ENCODE measurements around the gene ADAMTSL1.

ADAMTSL1 gene

DNA sequence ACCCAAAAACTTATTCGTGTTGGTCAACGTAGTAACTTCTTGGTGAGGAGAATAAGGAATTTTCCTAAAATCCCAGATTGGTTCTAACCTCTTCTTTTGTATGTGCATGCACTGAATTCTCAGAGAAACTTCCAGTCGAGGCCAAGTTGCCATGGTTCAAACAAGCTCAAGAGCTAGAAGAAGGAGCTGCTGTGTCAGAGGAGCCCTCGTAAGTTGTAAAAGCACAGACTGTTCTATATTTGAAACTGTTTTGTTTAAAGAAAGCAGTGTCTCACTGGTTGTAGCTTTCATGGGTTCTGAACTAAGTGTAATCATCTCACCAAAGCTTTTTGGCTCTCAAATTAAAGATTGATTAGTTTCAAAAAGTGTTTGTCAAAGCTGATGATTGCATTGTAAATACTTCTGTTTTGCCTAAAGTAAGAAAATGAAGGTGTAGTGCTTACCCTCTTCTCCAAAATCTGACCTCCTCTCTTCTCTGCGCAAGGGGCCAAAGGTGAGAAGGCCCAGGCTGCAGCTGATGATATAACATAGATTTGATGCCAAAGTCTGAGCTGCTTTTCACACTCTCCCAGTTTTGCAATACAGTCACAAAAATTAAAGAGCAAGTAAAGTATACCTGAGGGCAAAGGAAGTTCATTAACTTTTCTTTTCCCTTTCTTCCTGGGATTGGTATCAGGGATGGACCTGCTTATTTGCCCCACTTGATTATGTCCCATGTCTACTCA, 210.8 kb downstream of the ADAMTSL1 start:
- H3K4me3 ChIP-seq (ENCODE audit: low read length), result no peak overlapping the region
- no peak for DNase-seq (ENCODE audit: low read depth)
- TF ChIP-seq, protein P1, sequence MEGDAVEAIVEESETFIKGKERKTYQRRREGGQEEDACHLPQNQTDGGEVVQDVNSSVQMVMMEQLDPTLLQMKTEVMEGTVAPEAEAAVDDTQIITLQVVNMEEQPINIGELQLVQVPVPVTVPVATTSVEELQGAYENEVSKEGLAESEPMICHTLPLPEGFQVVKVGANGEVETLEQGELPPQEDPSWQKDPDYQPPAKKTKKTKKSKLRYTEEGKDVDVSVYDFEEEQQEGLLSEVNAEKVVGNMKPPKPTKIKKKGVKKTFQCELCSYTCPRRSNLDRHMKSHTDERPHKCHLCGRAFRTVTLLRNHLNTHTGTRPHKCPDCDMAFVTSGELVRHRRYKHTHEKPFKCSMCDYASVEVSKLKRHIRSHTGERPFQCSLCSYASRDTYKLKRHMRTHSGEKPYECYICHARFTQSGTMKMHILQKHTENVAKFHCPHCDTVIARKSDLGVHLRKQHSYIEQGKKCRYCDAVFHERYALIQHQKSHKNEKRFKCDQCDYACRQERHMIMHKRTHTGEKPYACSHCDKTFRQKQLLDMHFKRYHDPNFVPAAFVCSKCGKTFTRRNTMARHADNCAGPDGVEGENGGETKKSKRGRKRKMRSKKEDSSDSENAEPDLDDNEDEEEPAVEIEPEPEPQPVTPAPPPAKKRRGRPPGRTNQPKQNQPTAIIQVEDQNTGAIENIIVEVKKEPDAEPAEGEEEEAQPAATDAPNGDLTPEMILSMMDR (conservative IDR thresholded peaks at IDR 0.05; ENCODE audit: low read depth, low read length), result no peak

DNA sequence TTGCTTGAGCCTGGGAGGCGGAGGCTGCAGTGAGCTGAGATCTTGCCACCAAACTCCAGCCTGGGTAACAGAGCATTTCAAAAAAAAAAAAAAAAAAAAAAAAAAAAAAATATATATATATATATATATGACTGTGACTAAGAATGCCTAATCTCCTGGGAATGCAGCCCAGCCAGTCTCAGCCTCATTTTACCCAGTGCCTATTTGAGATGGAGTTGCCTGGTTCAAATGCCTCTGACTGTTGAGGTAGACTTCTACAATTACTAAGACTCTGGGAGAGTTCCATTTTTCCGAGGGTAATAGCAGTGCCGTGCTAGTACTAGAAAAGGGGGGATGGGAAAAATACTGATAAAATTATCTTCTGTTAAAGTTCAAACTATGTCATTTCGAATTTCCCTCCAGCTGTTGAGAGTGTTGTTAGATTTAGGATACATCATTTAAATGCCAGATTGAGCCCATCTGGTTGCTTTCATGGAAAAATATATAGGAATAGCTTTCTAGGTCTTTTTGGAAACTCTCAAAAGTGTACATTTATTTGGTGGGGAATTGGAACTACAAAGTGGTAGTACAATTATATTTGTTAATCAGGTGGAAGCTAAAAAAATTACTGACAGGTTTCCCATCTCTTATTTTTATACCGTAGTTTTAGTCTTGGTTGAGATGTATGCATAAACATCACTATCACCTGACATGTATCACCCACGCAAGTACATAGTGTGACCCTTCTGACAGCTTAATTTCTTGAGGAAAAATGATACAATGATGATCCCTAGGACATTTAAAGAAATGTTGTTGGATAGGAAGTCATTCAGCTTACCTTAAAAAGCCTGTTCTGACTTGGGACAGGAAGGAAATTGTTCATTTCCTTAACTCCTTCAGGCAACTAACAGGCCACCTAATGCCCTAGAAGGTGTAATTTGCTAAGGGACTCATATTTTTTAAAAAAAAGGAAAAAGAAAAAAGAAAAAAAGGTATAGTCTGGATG, 214.9 kb downstream of the ADAMTSL1 start:
- H3K4me3 ChIP-seq (ENCODE audit: low read length), result no peak overlapping the region
- TF ChIP-seq, protein P1 (conservative IDR thresholded peaks at IDR 0.05; ENCODE audit: low read depth, low read length), result no peak

DNA sequence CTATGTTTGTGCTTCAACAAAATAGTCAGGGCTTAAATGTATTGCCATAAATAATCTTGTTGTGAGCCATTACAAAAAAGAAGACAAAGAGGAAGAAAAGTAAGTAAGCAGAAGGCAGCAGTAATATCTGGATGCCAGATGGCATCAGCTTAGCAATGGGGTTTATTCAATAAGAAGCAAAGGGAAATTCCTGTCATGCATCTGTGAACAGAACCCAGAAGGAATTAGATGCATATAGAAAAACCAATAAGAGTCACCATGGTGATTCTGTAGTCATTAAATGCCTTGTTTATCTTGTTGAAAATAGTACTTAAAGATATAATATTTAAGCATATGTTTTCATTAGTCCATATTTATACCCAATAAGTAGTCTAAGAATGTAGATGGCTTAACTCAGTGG, 216.0 kb downstream of the ADAMTSL1 start:
- TF ChIP-seq, protein P1 (conservative IDR thresholded peaks at IDR 0.05; ENCODE audit: low read depth, low read length), result no peak

More for the DNA sequence above, 214.9 kb downstream of the ADAMTSL1 start:
- DNase-seq (ENCODE audit: low read depth), result no peak

DNA sequence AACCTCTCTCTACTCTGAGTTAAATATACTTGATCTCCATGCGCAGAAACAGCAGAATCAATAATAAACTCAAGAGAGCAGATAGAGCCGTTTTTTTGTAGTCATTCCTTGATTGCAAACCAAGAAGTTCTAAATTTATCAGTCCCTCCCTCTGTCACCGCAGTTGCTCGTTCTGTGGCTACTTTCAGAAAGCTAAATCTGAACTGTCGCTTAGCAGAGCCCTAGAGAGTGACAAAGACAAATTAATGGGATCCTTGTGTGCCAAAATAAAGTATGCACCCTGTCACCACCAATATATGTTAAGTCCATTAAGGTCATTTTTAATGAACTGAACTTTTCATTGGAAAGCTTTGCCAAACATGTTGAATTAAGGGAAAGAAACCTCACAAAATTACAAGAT, 218.3 kb downstream of the ADAMTSL1 start:
- no peak overlapping the region for H3K4me3 ChIP-seq (ENCODE audit: low read length)
- TF ChIP-seq, protein P1 (conservative IDR thresholded peaks at IDR 0.05; ENCODE audit: low read depth, low read length), result no peak
- no peak for DNase-seq (ENCODE audit: low read depth)

More for the DNA sequence above, 216.0 kb downstream of the ADAMTSL1 start:
- no peak overlapping the region for H3K4me3 ChIP-seq (ENCODE audit: low read length)
- DNase-seq (ENCODE audit: low read depth), result peak; percentile 46

DNA sequence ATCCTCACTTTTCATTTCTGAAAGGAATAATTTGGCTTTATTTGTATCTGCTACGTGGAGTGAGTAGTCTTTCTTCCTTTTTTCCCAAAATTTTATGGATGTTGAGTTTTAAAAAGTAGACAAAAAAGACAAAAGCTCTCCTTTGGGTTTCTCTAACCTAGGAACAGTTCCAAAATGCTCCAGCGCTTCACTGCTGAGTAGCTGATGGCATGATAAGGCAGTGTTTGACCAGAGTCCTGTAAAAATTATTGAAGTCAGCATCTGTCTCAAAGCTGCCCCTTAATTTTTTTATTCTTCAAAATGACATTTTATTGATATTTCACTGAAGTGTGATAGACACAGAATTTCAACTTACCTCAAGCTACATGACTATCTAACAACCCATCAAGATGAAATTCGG, 219.0 kb downstream of the ADAMTSL1 start:
- no peak overlapping the region for H3K4me3 ChIP-seq (ENCODE audit: low read length)
- DNase-seq (ENCODE audit: low read depth), result no peak
- TF ChIP-seq, protein P1 (conservative IDR thresholded peaks at IDR 0.05; ENCODE audit: low read depth, low read length), result no peak

DNA sequence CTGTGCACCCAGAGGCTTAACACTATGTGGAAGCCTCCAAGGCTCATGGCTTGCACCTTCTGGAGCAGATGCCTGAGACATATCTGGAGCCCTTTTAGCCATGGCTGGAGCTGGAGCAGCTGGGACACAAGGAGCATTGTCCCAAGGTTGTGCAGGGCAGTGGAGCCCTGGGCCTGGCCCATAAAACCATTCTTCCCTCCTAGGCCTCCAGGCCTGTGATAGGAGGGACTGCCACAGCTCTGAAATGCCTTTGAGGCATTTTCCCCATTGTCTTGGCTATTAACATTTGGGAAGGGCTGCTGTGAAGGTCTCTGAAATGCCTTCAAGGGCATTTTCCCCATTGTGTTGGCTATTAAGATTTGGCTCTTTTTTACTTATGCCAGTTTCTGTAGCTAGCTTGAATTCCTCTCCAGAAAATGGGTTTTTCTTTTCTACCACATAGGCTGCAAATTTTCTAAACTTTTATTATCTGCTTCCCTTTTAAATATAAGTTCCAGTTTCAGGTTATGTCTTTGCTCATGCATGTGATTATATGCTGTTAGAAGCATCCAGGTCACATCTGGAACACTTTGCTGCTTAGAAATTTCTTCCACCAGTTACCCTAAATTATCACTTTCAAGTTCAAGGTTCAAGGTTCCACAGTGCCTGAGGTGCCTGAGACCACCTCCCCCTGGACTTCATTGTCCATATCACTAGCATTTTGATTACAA, 221.2 kb downstream of the ADAMTSL1 start:
- no peak for DNase-seq (ENCODE audit: low read depth)
- no peak overlapping the region for H3K4me3 ChIP-seq (ENCODE audit: low read length)
- TF ChIP-seq, protein P1 (conservative IDR thresholded peaks at IDR 0.05; ENCODE audit: low read depth, low read length), result no peak
